Inflammatory macrophage treated with lipopolysaccharide for 1 hour (primary cell): ENCODE results near the gene NUPR1.
A peak's percentile ranks its signal among the peaks of the same experiment; 100 is the strongest.

ENCODE experiments used
- DNase-seq, 2 donors: peaks; one replicate each; pipeline ENCODE4 v3.0.0-alpha.2; 2020 to 2022

Gene NUPR1

DNA sequence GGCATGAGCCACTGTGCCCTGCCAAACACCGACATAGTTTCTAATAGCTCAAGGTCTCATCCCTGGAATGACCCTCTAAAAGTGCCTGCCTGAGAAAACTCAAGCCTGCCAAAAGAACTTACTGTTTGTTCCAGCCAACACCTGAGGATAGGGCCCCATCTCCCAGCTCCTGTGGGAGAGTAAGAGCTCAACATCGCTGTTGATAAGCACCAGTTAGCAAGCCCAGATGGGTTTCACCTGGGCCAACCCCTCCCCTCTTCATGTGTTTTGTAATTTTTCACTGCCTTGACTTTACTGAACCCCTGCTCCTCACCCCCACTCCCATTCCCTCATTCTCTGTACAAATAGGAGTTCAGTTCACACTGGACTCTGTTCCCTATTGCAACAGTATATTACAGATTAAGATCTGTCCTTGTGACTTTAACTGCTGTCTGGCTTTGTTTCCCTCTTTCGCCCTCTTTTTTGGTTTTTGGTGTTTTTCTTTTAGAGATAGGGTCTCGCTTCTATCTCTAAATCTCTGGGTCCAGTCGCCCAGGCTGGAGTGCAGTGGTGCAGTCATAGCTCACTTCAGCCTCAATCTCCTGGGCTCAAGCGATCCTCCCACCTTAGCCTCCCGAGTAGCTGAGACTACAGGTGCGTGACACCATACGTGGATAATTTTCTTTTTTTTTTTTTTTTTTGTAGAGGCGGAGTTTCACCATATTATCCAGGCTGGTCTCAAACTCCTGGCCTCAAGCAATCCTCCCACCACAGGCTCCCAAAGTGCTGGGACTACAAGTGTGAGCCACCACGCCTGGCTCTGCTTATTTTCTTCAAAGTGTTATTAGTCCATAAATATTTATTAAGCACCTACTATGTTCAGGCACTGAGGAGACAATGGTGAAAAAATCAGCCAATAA, 12.3 kb downstream of the NUPR1 start:
- DNase-seq = no peak

DNA sequence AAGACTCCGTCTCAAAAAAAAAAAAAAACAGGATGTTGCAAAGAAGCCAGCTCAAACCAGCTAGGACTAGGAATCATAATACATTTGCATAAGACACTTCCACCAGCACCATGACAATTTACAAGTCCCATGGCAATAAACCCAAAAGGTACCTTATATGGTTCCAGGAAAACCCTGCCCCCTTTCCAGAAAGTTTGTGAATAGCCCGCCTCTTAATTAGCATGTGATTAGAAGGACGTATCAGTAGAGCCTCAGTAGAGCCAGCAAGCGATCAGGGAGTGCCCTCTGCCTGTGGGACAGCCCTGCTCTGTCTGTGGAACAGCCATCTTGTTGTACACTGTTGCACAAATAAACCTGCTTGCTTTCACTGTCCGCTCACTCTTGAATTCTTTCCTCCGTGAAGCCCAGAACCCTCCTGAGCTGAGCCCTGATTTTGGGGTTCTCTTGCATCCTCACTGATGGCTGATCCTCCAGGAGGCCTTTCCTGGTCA, 14.0 kb downstream of the NUPR1 start:
- peak; percentile 47 to 58 for DNase-seq

DNA sequence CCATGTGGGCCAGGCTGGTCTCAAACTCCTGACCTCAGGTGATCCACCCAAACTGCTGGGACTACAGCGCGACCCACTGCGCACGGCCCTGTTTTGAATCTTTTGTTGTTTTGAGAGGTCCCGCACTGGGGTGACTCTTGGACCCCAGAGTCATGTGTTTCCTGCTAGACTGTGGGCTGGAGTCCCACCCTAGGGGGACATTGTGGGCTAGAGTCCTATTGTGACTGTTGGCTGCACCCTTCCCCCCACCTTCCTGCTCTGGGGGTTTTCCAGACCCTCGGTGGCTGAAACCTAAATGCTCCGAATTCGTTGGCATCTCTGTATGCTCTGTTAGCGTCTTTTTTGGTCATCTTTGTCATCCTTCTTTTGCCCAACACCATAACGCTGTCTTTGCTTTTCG, 16.0 kb downstream of the NUPR1 start:
- no peak for DNase-seq

DNA sequence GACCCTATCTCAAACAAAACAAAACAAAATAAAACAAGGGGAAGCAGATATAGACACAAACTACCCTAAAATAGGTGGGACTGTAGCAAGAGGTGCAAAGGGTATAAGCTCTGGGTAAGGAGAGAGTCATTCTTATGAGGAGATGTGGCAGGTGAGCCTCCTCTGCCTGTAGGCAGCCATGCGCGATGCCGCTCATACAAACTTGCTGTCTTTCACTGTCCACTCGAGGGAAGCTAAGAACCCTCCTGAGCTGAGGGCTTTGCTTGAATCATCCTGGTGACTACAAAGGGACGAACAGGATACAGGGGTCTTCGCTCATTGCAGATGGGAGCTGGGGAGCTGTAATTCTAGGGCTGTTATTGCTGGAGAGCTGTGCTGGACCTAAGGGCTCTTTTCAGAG, 17.3 kb downstream of the NUPR1 start:
- DNase-seq = no peak

DNA sequence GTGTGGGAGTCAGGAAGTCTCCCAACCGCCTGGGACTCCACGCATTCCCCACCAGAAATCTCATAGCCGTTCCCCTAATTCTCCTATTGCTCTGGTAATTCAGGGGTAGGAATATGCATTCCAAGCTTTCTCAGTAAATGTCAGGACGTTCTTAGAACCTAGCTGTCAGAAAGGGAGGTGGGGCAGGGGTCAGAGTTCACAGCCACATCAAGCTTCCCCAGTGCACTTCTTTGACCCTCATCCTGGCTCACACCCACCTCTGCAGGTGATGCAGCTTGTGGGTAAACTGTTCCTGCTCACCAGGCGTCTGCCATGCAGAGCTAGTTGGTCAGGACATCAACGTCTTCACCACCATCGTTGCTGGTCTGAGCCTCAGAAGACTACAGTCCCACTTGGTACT, 18.1 kb downstream of the NUPR1 start:
- DNase-seq = no peak

DNA sequence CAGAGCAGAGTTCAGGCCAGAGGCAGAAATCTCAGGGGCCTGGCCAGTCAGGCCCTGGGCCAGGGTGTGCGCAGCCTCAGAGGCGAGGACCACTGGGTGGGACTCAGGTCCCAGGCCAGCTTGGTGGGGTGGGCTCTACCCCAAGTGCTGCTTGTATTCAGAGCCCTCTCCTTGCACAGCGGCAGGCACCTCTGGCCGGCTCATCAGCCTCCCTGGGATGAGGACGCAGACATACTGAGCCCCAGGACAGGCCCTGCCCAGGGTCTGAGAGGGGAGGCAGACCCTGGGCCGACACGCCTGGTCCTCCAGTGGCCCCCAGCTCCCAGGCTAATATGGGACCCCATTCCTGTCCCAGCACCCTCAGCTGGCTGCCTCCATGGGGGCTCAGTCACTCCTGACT, 24.5 kb downstream of the NUPR1 start:
- DNase-seq = no peak

DNA sequence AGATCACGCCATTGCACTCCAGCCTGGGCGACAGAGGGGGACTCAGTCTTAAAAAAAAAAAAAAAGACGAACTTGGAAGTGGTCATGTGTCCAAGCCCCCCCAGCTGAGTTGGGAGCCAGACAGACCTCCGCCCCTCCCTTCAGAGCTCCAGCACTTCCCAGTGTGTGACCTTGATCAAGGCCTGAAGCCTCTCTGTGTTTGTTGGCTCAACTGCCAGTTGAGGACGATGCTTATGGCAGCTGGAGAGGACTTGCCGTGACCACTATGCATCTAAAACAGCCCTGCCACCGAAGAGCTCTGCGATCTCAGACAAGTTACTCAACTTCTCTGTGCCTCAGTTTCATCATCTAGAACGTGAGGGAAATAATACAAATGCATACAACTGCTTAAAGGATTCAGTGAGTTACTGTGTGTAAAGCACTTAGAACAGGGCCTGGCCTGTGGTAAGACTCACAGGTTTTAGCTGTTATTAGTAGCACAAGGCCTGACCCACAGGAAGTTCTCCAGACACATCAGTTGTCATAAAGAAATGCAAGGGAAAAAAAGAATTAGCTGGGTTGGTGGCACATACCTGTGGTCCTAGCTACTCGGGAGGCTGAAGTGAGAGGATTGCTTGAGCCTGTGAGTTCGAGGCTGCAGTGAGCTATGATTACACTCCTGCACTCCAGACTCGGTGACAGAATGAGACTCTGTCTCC, 25.1 kb downstream of the NUPR1 start:
- no peak for DNase-seq

DNA sequence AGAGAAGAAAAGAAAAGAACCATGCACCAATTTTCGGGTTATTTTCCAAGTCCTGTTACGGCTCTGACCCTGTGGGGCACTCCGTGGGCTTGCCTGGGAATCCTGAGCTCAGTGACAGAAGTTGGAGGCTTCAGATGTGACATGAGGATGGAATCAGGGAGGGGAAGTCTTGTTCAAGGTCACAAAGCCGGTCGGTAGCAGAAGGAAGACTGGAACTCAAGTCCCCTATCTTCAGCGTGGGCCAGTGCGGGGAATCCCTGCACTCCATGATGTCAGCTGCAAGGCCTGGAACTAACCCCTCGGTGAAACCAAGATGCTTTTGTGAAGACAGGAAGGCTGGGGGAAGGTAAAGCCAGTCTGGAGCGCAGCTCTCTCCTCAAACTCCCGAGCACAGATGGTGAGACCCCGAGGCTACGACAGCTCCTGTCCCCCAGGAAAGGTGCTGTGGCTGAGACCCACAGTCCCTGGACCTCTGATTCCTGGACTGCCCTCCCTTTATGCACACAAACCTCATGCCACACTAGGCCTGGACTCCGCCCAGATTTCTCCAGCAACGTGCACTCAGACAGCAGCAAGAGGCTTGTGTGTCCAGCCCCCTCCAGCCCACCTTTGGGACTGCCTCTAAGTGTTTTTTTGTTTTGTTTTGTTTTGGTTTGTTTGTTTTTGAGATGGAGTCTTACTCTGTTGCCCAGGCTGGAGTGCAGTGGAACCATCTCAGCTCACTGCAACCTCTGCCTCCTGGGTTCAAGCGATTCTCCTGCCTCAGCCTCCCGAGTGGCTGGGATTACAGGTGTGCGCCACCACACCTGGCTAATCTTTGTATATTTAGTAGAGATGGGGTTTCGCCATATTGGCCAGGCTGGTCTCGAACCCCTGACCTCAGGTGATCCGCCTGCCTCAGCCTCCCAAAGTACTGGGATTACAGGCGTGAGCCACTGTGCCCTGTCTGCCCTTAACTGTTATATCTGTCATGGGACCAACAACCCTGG, 26.7 kb downstream of the NUPR1 start:
- no peak for DNase-seq

DNA sequence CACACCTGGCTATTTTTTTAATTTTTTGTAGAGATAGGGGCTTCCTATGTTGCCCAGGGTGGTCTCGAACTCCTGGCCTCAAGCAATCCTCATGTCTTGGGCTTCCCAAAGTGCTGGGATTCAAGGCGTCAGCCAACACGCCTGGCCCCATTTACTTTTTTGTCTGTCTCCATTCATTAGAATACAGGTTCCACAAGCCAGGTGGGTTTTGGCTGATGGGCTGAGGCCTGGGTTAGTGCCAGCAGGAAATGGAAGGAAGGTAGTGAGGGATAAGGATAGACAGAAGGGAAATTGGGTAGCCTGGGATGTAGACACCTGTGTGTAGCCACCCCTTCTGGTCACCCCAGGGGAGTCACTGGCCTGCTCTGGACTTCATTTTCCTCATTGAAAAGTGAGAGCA, 27.7 kb downstream of the NUPR1 start:
- DNase-seq = no peak

DNA sequence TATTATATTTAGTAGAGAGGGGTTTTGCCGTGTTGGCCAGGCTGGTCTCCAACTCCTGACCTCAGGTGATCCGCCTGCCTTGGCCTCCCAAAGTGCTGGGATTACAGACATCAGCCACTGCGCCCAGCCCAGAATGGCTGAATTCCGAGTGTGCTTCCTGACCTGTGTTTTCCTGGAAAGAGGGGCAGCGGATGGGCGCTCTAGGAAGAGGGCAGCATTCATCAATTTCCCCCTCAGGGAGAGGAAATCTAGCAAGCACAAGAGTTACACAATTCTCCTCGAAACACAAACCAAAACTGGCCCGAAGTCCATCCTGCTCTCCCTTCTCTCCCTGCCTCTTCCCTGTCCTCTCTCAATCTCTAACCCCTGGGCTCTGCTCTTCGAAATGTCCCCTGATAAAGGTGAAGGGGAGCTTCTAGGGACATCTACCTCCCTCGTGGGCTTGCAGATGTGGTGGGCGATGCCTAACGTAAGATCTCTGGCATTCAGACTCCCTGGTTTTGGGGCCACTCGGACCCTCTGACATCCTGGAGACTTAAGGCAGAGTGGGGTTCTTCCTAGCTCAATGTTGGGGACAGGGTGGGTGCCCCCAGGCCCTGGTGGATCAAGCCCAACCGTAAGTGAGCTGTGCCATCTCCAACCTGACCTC, 33.2 kb downstream of the NUPR1 start:
- DNase-seq = peak; percentile 31 to 49

DNA sequence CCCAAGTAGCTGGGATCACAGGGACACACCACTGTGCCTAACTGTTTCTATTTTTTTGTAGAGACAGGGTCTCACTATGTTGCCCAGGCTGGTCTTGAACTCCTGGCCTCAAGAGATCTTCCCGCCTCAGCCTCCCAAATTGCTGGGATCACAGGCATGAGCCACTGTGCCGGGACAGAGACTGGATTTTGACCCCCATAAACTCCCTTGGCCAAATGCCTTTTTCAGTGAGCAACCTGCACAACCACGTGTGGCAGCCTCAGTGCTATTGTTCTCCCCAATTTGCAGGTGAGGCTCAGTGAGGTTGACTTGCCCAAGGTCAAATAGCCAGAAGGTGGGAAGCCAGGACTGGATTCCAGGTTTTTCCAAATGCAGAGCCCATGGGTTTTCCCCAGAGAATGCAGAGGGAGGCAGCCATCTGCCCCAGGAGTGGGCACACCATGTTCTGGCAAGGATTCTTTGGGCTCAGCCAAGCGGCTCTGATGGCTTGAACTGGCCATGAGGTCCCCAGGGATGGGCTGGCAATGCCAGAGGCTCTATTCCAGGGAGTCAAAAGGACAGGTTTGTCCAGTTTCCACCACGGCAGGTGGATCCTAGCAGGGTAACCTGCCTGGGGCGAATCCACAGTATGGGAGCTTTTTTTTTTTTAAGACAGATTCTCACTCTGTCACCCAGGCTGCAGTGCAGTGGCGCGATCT, 33.9 kb downstream of the NUPR1 start:
- DNase-seq = no peak

DNA sequence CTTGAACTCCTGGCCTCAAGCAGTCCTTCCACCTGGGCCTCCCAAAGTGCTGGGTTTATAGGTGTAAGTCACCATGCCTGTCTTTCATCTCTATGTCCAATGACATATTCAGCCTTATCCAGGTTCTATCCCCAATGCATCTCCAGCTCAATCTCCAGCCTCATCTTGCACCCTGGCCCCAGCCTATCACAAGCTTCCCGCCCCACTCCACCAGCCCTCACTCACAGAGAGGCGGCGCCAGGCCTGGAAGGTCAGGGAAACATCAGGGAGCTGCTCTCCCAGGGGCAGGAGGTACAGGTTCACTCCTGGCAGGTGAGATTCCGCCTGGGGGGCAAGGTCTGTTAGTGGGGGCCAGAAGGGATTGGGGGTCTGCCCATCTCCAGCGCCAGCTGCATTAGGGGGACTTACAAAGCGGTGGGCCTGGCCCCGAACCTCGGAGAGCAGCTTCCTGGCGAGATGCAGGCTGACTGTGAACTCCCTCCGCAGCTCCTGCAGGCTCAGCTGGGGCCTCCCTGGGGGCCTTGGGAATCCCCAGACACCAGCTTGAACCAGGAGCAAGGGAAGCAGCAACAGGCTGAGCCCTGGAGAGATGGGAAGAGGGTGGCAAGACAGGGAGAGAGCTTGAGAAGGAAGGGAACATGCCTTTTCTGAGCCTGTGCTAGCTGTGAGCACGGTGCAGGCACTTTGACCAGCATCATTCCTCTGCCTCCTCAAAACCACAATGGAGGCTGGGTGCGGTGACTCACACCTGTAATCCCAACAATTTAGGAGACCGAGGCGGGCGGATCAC, 35.1 kb downstream of the NUPR1 start:
- no peak for DNase-seq

DNA sequence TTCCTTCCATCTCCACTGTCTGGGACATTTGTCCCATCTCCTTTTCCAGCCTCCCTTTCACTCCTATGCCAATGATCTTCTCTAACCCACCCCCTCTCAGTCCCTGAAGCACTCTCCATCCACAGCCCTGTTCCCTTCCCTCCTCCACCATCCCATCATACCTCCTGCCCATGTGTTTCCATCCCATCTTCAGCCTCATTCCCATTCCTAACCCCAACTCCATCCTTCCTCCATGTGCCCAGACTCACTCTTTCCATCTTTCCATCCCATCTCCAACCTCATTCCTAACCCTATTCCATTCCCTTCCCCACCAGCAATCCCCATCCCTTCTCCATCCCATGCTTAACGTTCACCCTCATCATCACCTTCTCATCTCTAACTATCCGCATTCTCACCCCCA, 36.5 kb downstream of the NUPR1 start:
- no peak for DNase-seq

DNA sequence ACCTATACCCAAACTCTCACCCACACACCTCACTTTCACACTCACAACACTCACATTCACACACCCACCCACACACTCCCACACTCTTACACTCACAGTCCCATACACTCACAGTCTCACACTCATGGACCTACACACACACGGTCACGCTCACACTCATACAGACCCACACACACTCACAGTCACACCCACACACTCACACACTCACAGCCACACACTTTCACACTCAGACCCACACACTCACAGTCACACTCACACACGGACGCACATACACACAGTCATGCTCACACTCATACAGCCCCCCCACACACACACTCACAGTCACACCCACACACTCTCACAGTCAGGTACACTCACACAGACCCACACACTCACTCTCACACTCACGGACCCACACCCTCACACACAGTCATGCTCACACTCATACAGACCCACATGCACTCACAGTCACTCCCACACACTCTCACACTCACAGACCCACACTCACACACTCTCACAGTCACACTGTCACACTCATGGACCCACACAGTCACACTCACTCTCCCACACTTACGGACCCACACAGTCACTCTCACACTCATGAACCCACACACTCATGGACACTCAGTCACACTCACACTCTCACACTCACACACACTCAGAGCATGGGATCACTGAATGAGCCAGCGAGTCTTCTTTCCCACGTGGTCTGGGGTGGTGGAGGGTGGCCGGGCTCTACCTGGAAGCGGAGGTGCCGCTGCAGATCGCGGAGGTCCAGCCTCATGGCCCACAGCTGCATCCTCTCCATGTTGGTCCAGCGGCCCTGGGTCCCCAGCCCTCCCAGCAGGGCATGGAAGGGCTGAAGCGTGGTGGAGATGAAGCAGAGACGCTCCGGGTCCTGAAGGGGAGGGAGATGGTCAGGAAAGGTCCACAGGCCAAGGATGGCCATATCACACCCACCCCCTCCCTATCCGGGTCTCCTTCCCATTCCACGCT, 37.2 kb downstream of the NUPR1 start:
- no peak for DNase-seq

DNA sequence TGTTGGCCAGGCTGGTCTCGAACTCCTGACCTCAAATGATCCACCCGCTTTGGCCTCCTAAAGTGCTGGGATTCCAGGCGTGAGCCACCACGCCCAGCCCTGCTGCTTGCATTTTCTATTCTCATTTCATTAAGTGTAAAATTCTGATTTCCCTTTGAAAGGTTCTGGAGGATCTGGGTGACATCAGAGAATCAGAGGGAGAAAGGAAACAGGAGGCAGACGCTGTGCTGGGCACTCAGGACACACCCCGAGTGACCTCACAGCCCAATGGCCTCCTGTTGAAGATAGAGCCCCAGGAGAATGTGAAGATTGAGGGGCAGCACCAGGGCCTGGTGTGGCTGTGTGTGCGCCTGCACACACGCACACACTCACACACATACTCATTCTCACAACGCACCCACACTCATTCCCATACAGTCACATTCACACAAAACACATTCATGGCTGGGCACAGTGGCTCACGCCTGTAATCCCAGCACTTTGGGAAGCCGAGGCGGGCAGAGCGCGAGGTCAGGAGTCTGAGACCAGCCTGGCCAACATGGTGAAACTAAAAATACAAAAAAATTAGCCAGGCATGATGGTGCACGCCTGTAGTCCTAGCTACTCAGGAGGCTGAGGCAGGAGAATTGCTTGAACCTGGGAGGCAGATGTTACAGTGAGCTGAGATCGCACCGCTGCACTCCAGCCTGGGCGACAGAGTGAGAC, 38.1 kb downstream of the NUPR1 start:
- DNase-seq = peak; percentile 61 to 74

DNA sequence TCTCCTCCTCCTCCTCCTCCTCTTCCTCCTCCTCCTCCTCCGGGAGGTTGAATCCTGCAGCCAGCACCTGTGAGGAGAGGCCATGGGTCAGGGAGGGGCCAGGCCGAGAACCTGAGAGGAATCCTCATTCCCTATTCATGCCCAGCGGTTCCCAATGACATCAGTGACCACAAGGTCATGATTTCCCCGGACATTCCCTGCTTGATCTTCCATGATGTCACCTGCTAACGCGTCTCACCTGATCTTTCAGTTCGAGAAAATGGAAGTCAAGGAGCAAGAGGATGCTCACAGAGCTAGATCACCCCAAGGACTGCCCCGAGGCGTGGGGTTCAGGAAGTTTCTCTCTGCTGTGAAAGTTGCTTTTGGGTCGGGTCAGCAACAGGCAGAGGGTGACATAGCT, 38.9 kb downstream of the NUPR1 start:
- peak in 1 of 2 donors; percentile 40 for DNase-seq

DNA sequence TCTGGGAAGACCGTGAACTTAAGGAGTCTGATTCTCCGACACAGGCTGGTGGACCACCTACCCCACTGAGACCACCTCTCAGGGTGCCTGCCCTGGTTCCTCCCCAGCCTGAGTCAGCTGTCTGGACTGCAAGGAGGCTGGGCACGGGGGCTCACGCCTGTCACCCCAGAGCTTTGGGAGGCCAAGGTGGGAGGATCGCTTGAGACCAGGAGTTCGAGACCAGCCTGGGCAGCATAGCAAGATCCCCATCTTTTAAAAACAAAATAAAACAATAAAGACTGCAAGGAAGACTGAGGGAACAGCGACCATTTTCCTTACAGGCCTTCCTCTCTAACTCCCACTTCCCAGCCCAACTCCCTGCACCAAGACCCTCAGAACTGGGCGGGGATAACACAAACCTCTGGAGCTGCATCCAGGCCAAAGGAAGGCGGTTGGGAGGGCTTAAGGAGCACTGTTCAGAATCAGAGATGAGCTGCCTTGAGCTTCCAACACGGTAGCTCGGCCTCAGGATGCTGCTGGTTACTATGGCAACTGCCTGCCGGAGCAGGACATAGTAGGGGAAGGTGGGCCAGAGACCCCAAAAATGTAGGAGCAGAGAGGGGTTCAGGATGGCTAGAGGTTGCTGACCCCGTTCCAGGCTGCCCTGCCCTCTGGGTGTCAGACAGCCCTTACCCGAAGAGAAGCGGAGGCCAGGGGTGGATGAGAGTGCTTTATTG, 40.0 kb downstream of the NUPR1 start:
- no peak for DNase-seq
